SK-N-SH (cell line): Measurements from ENCODE around the gene TAS1R3. TPM values are rescaled to one million over a fixed set of nuclear protein-coding genes. Genes with fewer than 3 reads are reported as not detected.

Experiments used
- CTCF ChIA-PET: fragments of 300-600, 350-600 bp; formaldehyde crosslinking; extraction: SDS; loops from one replicate; lab custom pipeline; 2021; lab: Yijun Ruan, JAX
- POLR2A ChIA-PET: fragments of 350-600 bp; sonication (Branson Sonifier 250); formaldehyde crosslinking; extraction: SDS; loops from one replicate; lab custom pipeline; 2020; ENCODE audit warnings: antibody characterized with exemption, inconsistent platforms; lab: Yijun Ruan, JAX
- DNase-seq: peaks from one replicate; pipeline ENCODE4 v3.0.0; 2012
- H2AFZ ChIP-seq: fragments of 200-600 bp; sonication (generic); 2 replicates; pipeline ENCODE4 v1.8.1; 2016; ENCODE audit warnings: antibody characterized with exemption, mild to moderate bottlenecking, low read depth
- H3F3A ChIP-seq: fragments of 200-600 bp; sonication (generic); replicated peaks from 2 replicates; pipeline ENCODE3; 2016; ENCODE audit warnings: antibody characterized with exemption, mild to moderate bottlenecking; ENCODE audit not compliant: insufficient read depth
- H3K27ac ChIP-seq, 2 experiments: fragments of 200-500 bp in 1 of 2; fragments of 200-600 bp in 1 of 2; sonication (Bioruptor generic) in 1 of 2; sonication (generic), shearing (Covaris generic) in 1 of 2; 2 replicates each; pipeline versions ENCODE4 v1.5.1 to v1.6.1; 2014 to 2016; ENCODE audit warnings: low read depth in 2 of 2, inconsistent platforms in 1 of 2, low read length in 1 of 2, mild to moderate bottlenecking in 1 of 2, mixed read lengths in 1 of 2
- H3K27me3 ChIP-seq: fragments of 200-600 bp; sonication (generic), shearing (Covaris generic); 2 replicates; pipeline ENCODE4 v1.6.1; 2016; ENCODE audit warnings: mixed run types; ENCODE audit not compliant: insufficient read depth
- H3K36me3 ChIP-seq, 2 experiments: fragments of 200-500 bp in 1 of 2; fragments of 200-600 bp in 1 of 2; sonication (Bioruptor generic) in 1 of 2; sonication (generic) in 1 of 2; replicated peaks in 1 of 2; 2 replicates each; pipeline versions ENCODE3 to v1.5.1; 2014 to 2016; ENCODE audit warnings: low read length in 1 of 2, mild to moderate bottlenecking in 1 of 2; ENCODE audit not compliant: insufficient read depth in 2 of 2, control insufficient read depth in 1 of 2
- H3K4me1 ChIP-seq, 2 experiments: fragments of 200-500 bp in 1 of 2; fragments of 200-600 bp in 1 of 2; sonication (Bioruptor generic) in 1 of 2; sonication (generic), shearing (Covaris generic) in 1 of 2; 2 replicates each; pipeline versions ENCODE4 v1.5.1 to v1.6.1; 2014 to 2016; ENCODE audit warnings: low read depth in 1 of 2, low read length in 1 of 2, mixed run types in 1 of 2; ENCODE audit not compliant: insufficient read depth in 2 of 2, control insufficient read depth in 1 of 2
- H3K4me2 ChIP-seq: fragments of 200-600 bp; sonication (generic), shearing (Covaris generic); 2 replicates; pipeline ENCODE4 v1.6.1; 2017; ENCODE audit warnings: mixed run types
- H3K4me3 ChIP-seq, 2 experiments: fragments of 200-500 bp in 1 of 2; fragments of 200-600 bp in 1 of 2; sonication (Bioruptor generic) in 1 of 2; sonication (generic), shearing (Covaris generic) in 1 of 2; 2 replicates each; pipeline versions ENCODE4 v1.5.1 to v1.8.1; 2014 to 2016; ENCODE audit warnings: low read depth in 2 of 2, inconsistent platforms in 1 of 2, low read length in 1 of 2, mild to moderate bottlenecking in 1 of 2, mixed read lengths in 1 of 2, moderate library complexity in 1 of 2
- H3K79me2 ChIP-seq: fragments of 200-600 bp; sonication (generic); 2 replicates; pipeline ENCODE4 v1.8.1; 2017; ENCODE audit warnings: mild to moderate bottlenecking; ENCODE audit not compliant: insufficient read depth
- H3K9ac ChIP-seq: fragments of 200-600 bp; sonication (generic); 2 replicates; pipeline ENCODE4 v1.6.1; 2017; ENCODE audit warnings: mixed run types
- H3K9me2 ChIP-seq: fragments of 200-600 bp; sonication (generic); 2 replicates; pipeline ENCODE4 v1.6.1; 2017; ENCODE audit warnings: mixed run types
- H3K9me3 ChIP-seq: fragments of 200-600 bp; sonication (generic); 2 replicates; pipeline ENCODE4 v1.6.1; 2017; ENCODE audit warnings: mixed run types, mild to moderate bottlenecking, moderate library complexity
- H4K20me1 ChIP-seq: fragments of 200-600 bp; sonication (generic); 2 replicates; pipeline ENCODE4 v1.6.1; 2017; ENCODE audit warnings: mild to moderate bottlenecking, mixed run types; ENCODE audit not compliant: insufficient read depth
- FOSL2 ChIP-seq: IDR thresholded peaks from 2 replicates; pipeline ENCODE4 v1.4.0; 2012; ENCODE audit warnings: low read depth, mild to moderate bottlenecking, moderate library complexity, borderline replicate concordance
- FOXM1 ChIP-seq: IDR thresholded peaks from 2 replicates; pipeline ENCODE4 v1.4.0; 2012; ENCODE audit warnings: low read depth, mild to moderate bottlenecking
- JUND ChIP-seq: IDR thresholded peaks from 2 replicates; pipeline ENCODE4 v1.4.0; 2012
- MXI1 ChIP-seq: IDR thresholded peaks from 2 replicates; pipeline ENCODE4 v1.6.1; 2012; ENCODE audit warnings: mild to moderate bottlenecking, low read depth, low read length, improper control_type of control experiment
- NRF1 ChIP-seq: IDR thresholded peaks from 2 replicates; pipeline ENCODE4 v1.6.1; 2012; ENCODE audit warnings: low read depth, mild to moderate bottlenecking, low read length
- SIN3A ChIP-seq: IDR thresholded peaks from 2 replicates; pipeline ENCODE4 v1.6.1; 2012; ENCODE audit warnings: low read depth, mild to moderate bottlenecking, low read length, moderate library complexity, borderline replicate concordance
- TEAD4 ChIP-seq: IDR thresholded peaks from 2 replicates; pipeline ENCODE4 v1.4.0; 2012; ENCODE audit warnings: mild to moderate bottlenecking, borderline replicate concordance; ENCODE audit not compliant: insufficient read depth
- YY1 ChIP-seq: IDR thresholded peaks from 2 replicates; pipeline ENCODE4 v1.4.0; 2012; ENCODE audit warnings: low read depth, mild to moderate bottlenecking
- WGBS: methylation state at CpG from one replicate; pipeline ENCODE4 v1.1.6; 2017; ENCODE audit warnings: low lambda C conversion rate; 5-methylcytosine and 5-hydroxymethylcytosine counted together
- polyA plus RNA-seq, 3 experiments: library from polyadenylated mRNA; depleted of rRNA; stranded (reverse); fragments of >200 nt; gene quantifications; 2 replicates each; pipeline ENCODE4 v1.2.3, GENCODE V29; 2012
- TF ChIP-seq, protein P1 (sequence below): fragments of 200-600 bp; sonication (generic); IDR thresholded peaks from 2 replicates; pipeline ENCODE4 v1.6.1; 2017; ENCODE audit warnings: antibody characterized with exemption, mild to moderate bottlenecking, moderate library complexity
- TF ChIP-seq, protein P2 (sequence below): fragments of 150-350 bp; IDR thresholded peaks from 2 replicates; pipeline ENCODE4 v1.6.1; 2017; ENCODE audit warnings: antibody characterized with exemption, low read length, low read depth, borderline replicate concordance
- TF ChIP-seq, protein P3 (sequence below): IDR thresholded peaks from 2 replicates; pipeline ENCODE4 v1.4.0; 2012; ENCODE audit warnings: low read depth
- TF ChIP-seq, protein P4 (sequence below): fragments of 150-350 bp; IDR thresholded peaks from 2 replicates; pipeline ENCODE4 v1.6.1; 2016; ENCODE audit warnings: mild to moderate bottlenecking, low read depth, low read length

TAS1R3 gene
- polyA plus RNA-seq, 1 of the 3 experiments (the other 2 are of a cell fraction), result 0.08 TPM

DNA sequence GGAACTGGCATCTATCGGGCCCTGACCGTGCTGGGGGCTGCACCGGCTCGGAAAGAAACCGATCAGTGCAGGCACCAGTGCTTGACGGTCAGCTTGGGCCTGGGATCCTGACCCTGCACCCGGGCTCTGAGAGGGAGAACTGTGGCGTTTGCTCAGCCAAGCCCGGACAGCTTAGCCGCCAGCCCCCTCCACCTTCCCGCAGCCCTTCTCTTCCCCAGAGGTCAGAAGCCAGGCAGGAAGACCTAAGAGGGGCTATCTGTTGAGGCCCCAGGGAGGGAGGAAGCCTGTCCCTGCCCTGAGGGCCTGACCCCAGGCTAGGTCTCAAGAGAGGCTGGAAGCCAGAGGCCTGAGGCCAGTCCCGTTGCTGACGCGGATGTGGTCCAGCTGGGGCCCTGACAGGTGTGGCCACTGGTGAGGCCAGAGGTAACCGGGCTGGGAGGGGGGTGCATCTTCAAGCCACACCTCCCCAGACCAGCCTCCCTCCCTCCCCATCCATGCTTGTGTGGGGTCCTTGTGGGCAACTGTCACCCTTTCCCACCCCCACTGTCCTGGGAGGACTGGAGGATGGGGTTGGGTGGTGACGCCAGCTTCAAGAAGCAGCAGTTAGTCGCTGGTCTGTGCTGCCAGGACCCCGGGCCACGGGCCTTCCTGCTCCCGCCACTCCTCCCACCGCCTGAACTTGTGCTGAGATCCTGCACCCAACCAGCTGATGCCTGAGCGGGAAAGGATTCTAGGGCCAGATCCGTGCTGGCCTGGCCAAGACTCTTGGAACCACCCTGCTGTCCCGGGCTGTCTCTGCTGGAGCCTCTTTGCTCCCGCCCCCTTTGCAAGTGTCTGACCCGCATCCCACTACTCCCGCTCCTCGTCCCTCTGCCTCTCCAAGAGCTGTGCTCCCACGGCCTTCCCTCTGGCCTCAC lies 20.7 kb downstream of the TAS1R3 start:
- Histone ChIP-seq H3K9me3 (no peaks in the 10 kb centered on the region), H3K4me2 (no peak overlapping the region), H4K20me1 (peaks cover 12% of the 10 kb centered on the region), H3F3A (peaks cover 5% of the 10 kb centered on the region), H3K27me3 (no peaks in the 10 kb centered on the region), H2AFZ (no peak overlapping the region), H3K9me2 (no peaks in the 10 kb centered on the region), H3K79me2 (peaks cover 21% of the 10 kb centered on the region), H3K4me3 (no peak overlapping the region), H3K4me1 (peaks cover 0 to 46% of the 10 kb centered on the region in 2 experiments; a peak in 1 of 4 replicates), H3K27ac (no peak overlapping the region; a peak in 1 of 4 replicates), H3K9ac (no peak overlapping the region), H3K36me3 (no peaks in the 10 kb centered on the region)
- WGBS, result 90% methylated on average over 15 of the region's 29 CpGs
- ChIA-PET CTCF (interaction anchor here (0.6 to 5.1 kb wide), 8 partner anchors 9 to 631 kb away, joined by 3 to 48 read pairs (median 4); partner anchors contain the start of gene AURKAIP1), POLR2A (interaction anchor here (0.6 to 0.9 kb wide), 2 partner anchors 19 to 24 kb away, joined by 3 read pairs; no protein-coding TSS in a partner anchor)
- TF ChIP-seq FOSL2 (no peak), MXI1 (no peak), TEAD4 (no peak), JUND (no peak), SIN3A (no peak), NRF1 (no peak), FOXM1 (no peak), YY1 (no peak)
- TF ChIP-seq, protein P1, sequence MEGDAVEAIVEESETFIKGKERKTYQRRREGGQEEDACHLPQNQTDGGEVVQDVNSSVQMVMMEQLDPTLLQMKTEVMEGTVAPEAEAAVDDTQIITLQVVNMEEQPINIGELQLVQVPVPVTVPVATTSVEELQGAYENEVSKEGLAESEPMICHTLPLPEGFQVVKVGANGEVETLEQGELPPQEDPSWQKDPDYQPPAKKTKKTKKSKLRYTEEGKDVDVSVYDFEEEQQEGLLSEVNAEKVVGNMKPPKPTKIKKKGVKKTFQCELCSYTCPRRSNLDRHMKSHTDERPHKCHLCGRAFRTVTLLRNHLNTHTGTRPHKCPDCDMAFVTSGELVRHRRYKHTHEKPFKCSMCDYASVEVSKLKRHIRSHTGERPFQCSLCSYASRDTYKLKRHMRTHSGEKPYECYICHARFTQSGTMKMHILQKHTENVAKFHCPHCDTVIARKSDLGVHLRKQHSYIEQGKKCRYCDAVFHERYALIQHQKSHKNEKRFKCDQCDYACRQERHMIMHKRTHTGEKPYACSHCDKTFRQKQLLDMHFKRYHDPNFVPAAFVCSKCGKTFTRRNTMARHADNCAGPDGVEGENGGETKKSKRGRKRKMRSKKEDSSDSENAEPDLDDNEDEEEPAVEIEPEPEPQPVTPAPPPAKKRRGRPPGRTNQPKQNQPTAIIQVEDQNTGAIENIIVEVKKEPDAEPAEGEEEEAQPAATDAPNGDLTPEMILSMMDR, result no peak
- TF ChIP-seq, protein P2, sequence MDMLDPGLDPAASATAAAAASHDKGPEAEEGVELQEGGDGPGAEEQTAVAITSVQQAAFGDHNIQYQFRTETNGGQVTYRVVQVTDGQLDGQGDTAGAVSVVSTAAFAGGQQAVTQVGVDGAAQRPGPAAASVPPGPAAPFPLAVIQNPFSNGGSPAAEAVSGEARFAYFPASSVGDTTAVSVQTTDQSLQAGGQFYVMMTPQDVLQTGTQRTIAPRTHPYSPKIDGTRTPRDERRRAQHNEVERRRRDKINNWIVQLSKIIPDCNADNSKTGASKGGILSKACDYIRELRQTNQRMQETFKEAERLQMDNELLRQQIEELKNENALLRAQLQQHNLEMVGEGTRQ, result no peak
- TF ChIP-seq, protein P3, sequence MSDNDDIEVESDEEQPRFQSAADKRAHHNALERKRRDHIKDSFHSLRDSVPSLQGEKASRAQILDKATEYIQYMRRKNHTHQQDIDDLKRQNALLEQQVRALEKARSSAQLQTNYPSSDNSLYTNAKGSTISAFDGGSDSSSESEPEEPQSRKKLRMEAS, result no peak
- TF ChIP-seq, protein P4, sequence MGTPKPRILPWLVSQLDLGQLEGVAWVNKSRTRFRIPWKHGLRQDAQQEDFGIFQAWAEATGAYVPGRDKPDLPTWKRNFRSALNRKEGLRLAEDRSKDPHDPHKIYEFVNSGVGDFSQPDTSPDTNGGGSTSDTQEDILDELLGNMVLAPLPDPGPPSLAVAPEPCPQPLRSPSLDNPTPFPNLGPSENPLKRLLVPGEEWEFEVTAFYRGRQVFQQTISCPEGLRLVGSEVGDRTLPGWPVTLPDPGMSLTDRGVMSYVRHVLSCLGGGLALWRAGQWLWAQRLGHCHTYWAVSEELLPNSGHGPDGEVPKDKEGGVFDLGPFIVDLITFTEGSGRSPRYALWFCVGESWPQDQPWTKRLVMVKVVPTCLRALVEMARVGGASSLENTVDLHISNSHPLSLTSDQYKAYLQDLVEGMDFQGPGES, result no peak
- no peak for DNase-seq
